GM21390 (cell line): Measurements from ENCODE around the gene DGKZ.

ENCODE experiments used
- ATAC-seq: cut with Tn5 transposase; IDR thresholded peaks from one replicate; pipeline ENCODE4 v1.9.1; 2021; ENCODE audit not compliant: unreplicated experiment

Gene DGKZ

GRCh38 chr11:46380340-46381047 is 33.2 kb downstream of the DGKZ start:
- ATAC-seq: no peak

GRCh38 chr11:46381048-46381818 is 34.0 kb downstream of the DGKZ start, which contains the start of gene MDK:
MDK (plus strand) TSS chr11:46381669; CDS start chr11:46382058, 389 bp downstream.
- no peak for ATAC-seq

GRCh38 chr11:46381819-46382645 is 34.8 kb downstream of the DGKZ start:
- no peak for ATAC-seq

GRCh38 chr11:46382646-46383403 is 35.6 kb downstream of the DGKZ start:
- ATAC-seq: no peak

- ATAC-seq: no peak
Observed at GRCh38 chr11:46383404-46383758, 36.1 kb downstream of the DGKZ start.

GRCh38 chr11:46383974-46384701 is 36.9 kb downstream of the DGKZ start:
- ATAC-seq: no peak

- no peak for ATAC-seq
Observed at GRCh38 chr11:46385169-46386004, 38.1 kb downstream of the DGKZ start.

- no peak for ATAC-seq
Observed at GRCh38 chr11:46386005-46386578, 38.8 kb downstream of the DGKZ start.

GRCh38 chr11:46386674-46387073 is 39.4 kb downstream of the DGKZ start:
- ATAC-seq: no peak

GRCh38 chr11:46387456-46387855 is 40.2 kb downstream of the DGKZ start:
- ATAC-seq: no peak

- ATAC-seq: no peak
Observed at GRCh38 chr11:46387919-46388618, 40.8 kb downstream of the DGKZ start.

GRCh38 chr11:46388619-46389449 is 41.6 kb downstream of the DGKZ start:
- no peak for ATAC-seq

- peak; percentile 42 for ATAC-seq
Observed at GRCh38 chr11:46389450-46390330, 42.4 kb downstream of the DGKZ start.

- ATAC-seq: no peak
Observed at GRCh38 chr11:46390331-46391171, 43.3 kb downstream of the DGKZ start.

- no peak for ATAC-seq
Observed at GRCh38 chr11:46391186-46391577, 43.9 kb downstream of the DGKZ start.
